IMR-90 (cell line): ENCODE data around the gene CCDC120. TPM values are rescaled to one million over a fixed set of nuclear protein-coding genes. Genes with fewer than 3 reads are reported as not detected.

Experiments used
- ATAC-seq: fragments of 200-7000 bp; cut with Tn5 transposase; 2 replicates; pipeline ENCODE4 v1.9.1; 2020; ENCODE audit warnings: low read depth, mild to moderate bottlenecking, moderate library complexity
- BruUV-seq: library from RNA; stranded (reverse); fragments of 400-500 nt; replicated peaks from 2 replicates; lab custom pipeline; 2021; lab: Mats Ljungman, UMichigan
- CTCF ChIA-PET: fragments of 300-600 bp; formaldehyde crosslinking; extraction: SDS; loops from one replicate; lab custom pipeline; 2021; ENCODE audit warnings: antibody characterized with exemption; lab: Yijun Ruan, JAX
- POLR2A ChIA-PET: fragments of 300-600 bp; sonication (Branson Sonifier 250); formaldehyde crosslinking; loops from one replicate; lab custom pipeline; 2022; ENCODE audit warnings: antibody characterized with exemption; ENCODE audit not compliant: unreplicated experiment; lab: Charles Lee
- DNase-seq: peaks from one replicate; pipeline ENCODE4 v3.0.0; 2013
- H2AFZ ChIP-seq: replicated peaks from 2 replicates; pipeline ENCODE3; 2013; ENCODE audit warnings: low read length, mild to moderate bottlenecking; ENCODE audit not compliant: poor library complexity
- H2AK5ac ChIP-seq: 2 replicates; pipeline ENCODE4 v1.6.1; 2013; ENCODE audit warnings: low read depth, low read length, inconsistent platforms
- H2AK9ac ChIP-seq: replicated peaks from 2 replicates; pipeline ENCODE3; 2013; ENCODE audit warnings: mild to moderate bottlenecking, low read depth, low read length, moderate library complexity; ENCODE audit not compliant: poor library complexity
- H2BK120ac ChIP-seq: 2 replicates; pipeline ENCODE4 v1.6.1; 2013; ENCODE audit warnings: low read depth, low read length, inconsistent platforms
- H2BK15ac ChIP-seq: 3 replicates; pipeline ENCODE4 v1.6.1; 2013; ENCODE audit warnings: low read depth, low read length, inconsistent platforms
- H2BK20ac ChIP-seq: 2 replicates; pipeline ENCODE4 v1.6.1; 2013; ENCODE audit warnings: low read depth, mild to moderate bottlenecking, inconsistent platforms, low read length, moderate library complexity
- H2BK5ac ChIP-seq: 2 replicates; pipeline ENCODE4 v1.6.1; 2013; ENCODE audit warnings: mild to moderate bottlenecking, low read depth, low read length, inconsistent platforms; ENCODE audit not compliant: poor library complexity, severe bottlenecking
- H3K14ac ChIP-seq: replicated peaks from 2 replicates; pipeline ENCODE4 v1.6.1; 2013; ENCODE audit warnings: low read depth, low read length, inconsistent platforms
- H3K18ac ChIP-seq: 2 replicates; pipeline ENCODE4 v1.6.1; 2013; ENCODE audit warnings: low read depth, low read length, control low read depth
- H3K23ac ChIP-seq: 2 replicates; pipeline ENCODE4 v1.6.1; 2013; ENCODE audit warnings: low read depth, low read length, inconsistent platforms
- H3K27ac ChIP-seq: 2 replicates; pipeline ENCODE4 v1.5.1; 2013; ENCODE audit warnings: mild to moderate bottlenecking, control low read depth, low read length; ENCODE audit not compliant: insufficient read depth
- H3K27me3 ChIP-seq: 2 replicates; pipeline ENCODE4 v1.6.1; 2013; ENCODE audit warnings: low read length; ENCODE audit not compliant: control insufficient read depth, insufficient read depth
- H3K36me3 ChIP-seq: 2 replicates; pipeline ENCODE4 v1.6.1; 2013; ENCODE audit warnings: low read length, mixed read lengths; ENCODE audit not compliant: control insufficient read depth, insufficient read depth
- H3K4ac ChIP-seq: 2 replicates; pipeline ENCODE4 v1.6.1; 2013; ENCODE audit warnings: low read depth, low read length, inconsistent platforms
- H3K4me1 ChIP-seq: 2 replicates; pipeline ENCODE4 v1.6.1; 2013; ENCODE audit warnings: low read length, mixed read lengths; ENCODE audit not compliant: control insufficient read depth, insufficient read depth
- H3K4me2 ChIP-seq: 2 replicates; pipeline ENCODE4 v1.6.1; 2013; ENCODE audit warnings: low read depth, mild to moderate bottlenecking, control low read depth, low read length, moderate library complexity
- H3K4me3 ChIP-seq: 2 replicates; pipeline ENCODE4 v1.5.1; 2013; ENCODE audit warnings: low read depth, mild to moderate bottlenecking, control low read depth, low read length, moderate library complexity; ENCODE audit not compliant: insufficient read depth
- H3K56ac ChIP-seq: 2 replicates; pipeline ENCODE4 v1.6.1; 2013; ENCODE audit warnings: low read length, inconsistent platforms; ENCODE audit not compliant: insufficient read depth; ENCODE audit errors: extremely low read depth
- H3K79me1 ChIP-seq, 2 experiments: 2 replicates each; pipeline ENCODE4 v1.6.1; 2013; ENCODE audit warnings: low read length in 2 of 2, inconsistent platforms in 1 of 2, low read depth in 1 of 2
- H3K9ac ChIP-seq: 2 replicates; pipeline ENCODE4 v1.6.1; 2013; ENCODE audit warnings: low read depth, low read length, control low read depth
- H3K9me1 ChIP-seq: 2 replicates; pipeline ENCODE4 v1.6.1; 2013; ENCODE audit warnings: low read length, inconsistent platforms; ENCODE audit not compliant: insufficient read depth
- H3K9me3 ChIP-seq: 2 replicates; pipeline ENCODE4 v1.6.1; 2013; ENCODE audit warnings: low read length; ENCODE audit not compliant: control insufficient read depth, insufficient read depth
- H4K20me1 ChIP-seq: 2 replicates; pipeline ENCODE4 v1.6.1; 2013; ENCODE audit warnings: low read length, inconsistent platforms; ENCODE audit not compliant: insufficient read depth
- H4K5ac ChIP-seq: 2 replicates; pipeline ENCODE4 v1.6.1; 2013; ENCODE audit warnings: mild to moderate bottlenecking, low read depth, low read length, control low read depth
- H4K8ac ChIP-seq, 2 experiments: 2 replicates each; pipeline ENCODE4 v1.6.1; 2013; ENCODE audit warnings: low read depth in 2 of 2, low read length in 2 of 2, control low read depth in 1 of 2, inconsistent platforms in 1 of 2
- H4K91ac ChIP-seq: 2 replicates; pipeline ENCODE4 v1.6.1; 2013; ENCODE audit warnings: low read depth, low read length, inconsistent platforms; ENCODE audit not compliant: insufficient read depth
- CHD1 ChIP-seq: IDR thresholded peaks from 2 replicates; pipeline ENCODE4 v1.6.1; 2012; ENCODE audit warnings: low read depth, low read length, improper control_type of control experiment
- NFE2L2 ChIP-seq: fragments of 150-350 bp; IDR thresholded peaks from 2 replicates; pipeline ENCODE4 v1.6.1; 2016; ENCODE audit warnings: low read depth, mild to moderate bottlenecking, low read length
- RAD21 ChIP-seq: IDR thresholded peaks from 2 replicates; pipeline ENCODE4 v1.6.1; 2012; ENCODE audit warnings: low read length, improper control_type of control experiment
- SMC3 ChIP-seq: fragments of 150-350 bp; IDR thresholded peaks from 2 replicates; pipeline ENCODE4 v1.6.1; 2016; ENCODE audit warnings: low read depth, mild to moderate bottlenecking, antibody characterized with exemption, low read length, moderate library complexity
- WGBS, 2 experiments: methylation state at CpG; one replicate each; pipeline versions ENCODE4 v1.1.5 to v1.1.7; 2013; ENCODE audit warnings: missing lambda C conversion rate in 2 of 2; ENCODE audit not compliant: insufficient read length in 1 of 2; ENCODE audit errors: extremely low coverage in 2 of 2; 5-methylcytosine and 5-hydroxymethylcytosine counted together
- dilution Hi-C: fragments of 300-500 bp; cut with HindIII; formaldehyde crosslinking; loops from one replicate; pipeline ENCODE4 v1.14.3; 2018; ENCODE audit warnings: low sequenced_read_pairs; ENCODE audit not compliant: unreplicated experiment
- in situ Hi-C: fragments of 300-500 bp; cut with MboI; formaldehyde crosslinking; loops from 3 replicates; pipeline ENCODE4 v1.14.3; 2019; ENCODE audit warnings: low sequenced_read_pairs, inconsistent platforms, mixed read lengths
- intact Hi-C: fragments of 100-400 bp; cut with micrococcal nuclease; formaldehyde crosslinking; loops from 2 replicates; pipeline ENCODE4 v1.10.0; 2022
- polyA plus RNA-seq, 3 experiments: library from polyadenylated mRNA; depleted of rRNA; stranded (reverse); fragments of >200 nt; gene quantifications; 2 replicates each; pipeline ENCODE4 v1.2.3, GENCODE V29; 2012; ENCODE audit warnings: low replicate concordance in 1 of 3
- total RNA-seq: library from RNA; depleted of rRNA; stranded (reverse); fragments of >200 nt; gene quantifications from 2 replicates; pipeline ENCODE4 v1.2.3, GENCODE V29; 2012

The CCDC120 gene
- total and polyA plus RNA-seq, 2 of the 4 experiments (the other 2 are of a cell fraction): 0.18 to 2.0 TPM

DNA sequence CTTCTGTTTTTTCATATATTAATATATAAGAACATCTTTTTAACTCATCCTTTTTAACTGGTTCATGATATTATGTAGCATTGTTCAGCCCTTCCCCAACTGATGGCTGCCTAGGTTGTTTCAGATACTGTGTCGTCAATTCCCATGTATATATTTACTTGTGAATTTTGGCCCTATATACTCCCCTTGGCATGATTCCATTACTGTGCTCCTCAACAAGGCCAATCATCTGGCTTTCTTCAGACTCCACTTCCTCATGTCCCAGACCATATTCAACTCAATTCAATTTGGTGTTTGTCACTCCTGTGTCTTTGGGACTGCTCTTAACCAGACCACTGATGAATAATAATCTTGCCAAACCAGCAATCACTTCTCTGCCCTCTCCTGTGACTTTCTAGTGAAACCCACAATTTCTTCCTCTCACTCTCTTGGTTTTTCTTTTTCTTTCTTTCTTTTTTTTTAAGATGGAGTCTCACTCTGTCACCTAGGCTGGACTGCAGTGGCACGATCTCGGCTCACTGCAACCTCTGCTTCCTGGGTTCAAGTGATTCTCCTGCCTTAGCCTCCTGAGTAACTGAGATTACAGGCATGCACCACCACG lies 23.6 kb downstream of the CCDC120 start:
- no peaks in the 10 kb centered on the region for H4K20me1 ChIP-seq
- POLR2A ChIA-PET: no interaction called here
- no peak overlapping the region for H2BK5ac ChIP-seq
- no peak overlapping the region for H4K8ac ChIP-seq
- TF ChIP-seq RAD21: no peak
- TF ChIP-seq SMC3: no peak
- no peak for TF ChIP-seq NFE2L2
- TF ChIP-seq CHD1: no peak
- DNase-seq: no peak
- H2BK20ac ChIP-seq: no peak overlapping the region
- intact Hi-C loops: no loop called here
- no peaks in the 10 kb centered on the region for H3K27me3 ChIP-seq
- peaks cover 2% of the 10 kb centered on the region; the same call in 1 of the 2 replicates for H3K4me1 ChIP-seq
- no peak overlapping the region for H3K4me2 ChIP-seq
- H2BK15ac ChIP-seq: no peak overlapping the region
- dilution Hi-C loops: no loop called here
- H2AK5ac ChIP-seq: no peak overlapping the region
- peaks cover 8 to 13% of the 10 kb centered on the region in 2 experiments for H3K79me1 ChIP-seq
- ATAC-seq: no peak
- no peak overlapping the region for H3K56ac ChIP-seq
- no peak overlapping the region for H4K91ac ChIP-seq
- H3K4me3 ChIP-seq: no peak overlapping the region
- no peak overlapping the region for H2AFZ ChIP-seq
- in situ Hi-C loops: no loop called here
- H3K27ac ChIP-seq: no peak overlapping the region
- peaks cover 4% of the 10 kb centered on the region; the same call in 1 of the 2 replicates for H3K36me3 ChIP-seq
- no peak overlapping the region for H2AK9ac ChIP-seq
- 80% methylated on average over 1 of the region's 4 CpGs; no CpG with 5 or more reads in 1 of the 2 experiments for WGBS, 2 experiments
- no peak overlapping the region for H3K4ac ChIP-seq
- BruUV-seq: no TSS peak
- H3K9ac ChIP-seq: no peak overlapping the region
- CTCF ChIA-PET: interaction anchor here (0.7 kb wide), 1 partner anchor 1797 kb away, joined by 4 read pairs; no protein-coding TSS in a partner anchor
- H2BK120ac ChIP-seq: no peak overlapping the region
- no peak overlapping the region for H3K14ac ChIP-seq
- no peaks in the 10 kb centered on the region for H3K9me3 ChIP-seq
- no peak overlapping the region for H3K18ac ChIP-seq
- H4K5ac ChIP-seq: no peak overlapping the region
- no peak overlapping the region for H3K23ac ChIP-seq
- no peaks in the 10 kb centered on the region for H3K9me1 ChIP-seq
